AG04449 (cell line): ENCODE data around the gene MEIOSIN.

ENCODE experiments used
- CTCF ChIA-PET: fragments of 350-600 bp; formaldehyde crosslinking; extraction: SDS; loops from one replicate; lab custom pipeline; 2021; ENCODE audit warnings: antibody characterized with exemption; lab: Yijun Ruan, JAX
- POLR2A ChIA-PET: fragments of 400-600, 350-600 bp; formaldehyde crosslinking; extraction: SDS; loops from one replicate; lab custom pipeline; 2020; ENCODE audit warnings: antibody characterized with exemption, inconsistent platforms; lab: Yijun Ruan, JAX
- DNase-seq: peaks from one replicate; pipeline ENCODE4 v3.0.0-alpha.2; 2010; ENCODE audit warnings: low read depth, low spot score
- H3K4me3 ChIP-seq: 2 replicates; pipeline ENCODE4 v1.5.1; 2011; ENCODE audit warnings: low read depth, mild to moderate bottlenecking, control low read depth, low read length
- TF ChIP-seq, protein P1 (sequence below): IDR thresholded peaks from one replicate; pipeline ENCODE4 v1.5.1; 2011; ENCODE audit warnings: mild to moderate bottlenecking, moderate library complexity, low read length, control low read depth, inconsistent platforms; ENCODE audit not compliant: insufficient read depth; ENCODE audit errors: missing control alignments

The MEIOSIN gene

GRCh38 chr19:45766296-45766868 lies 33.1 kb downstream of the MEIOSIN start:
- TF ChIP-seq, protein P1, sequence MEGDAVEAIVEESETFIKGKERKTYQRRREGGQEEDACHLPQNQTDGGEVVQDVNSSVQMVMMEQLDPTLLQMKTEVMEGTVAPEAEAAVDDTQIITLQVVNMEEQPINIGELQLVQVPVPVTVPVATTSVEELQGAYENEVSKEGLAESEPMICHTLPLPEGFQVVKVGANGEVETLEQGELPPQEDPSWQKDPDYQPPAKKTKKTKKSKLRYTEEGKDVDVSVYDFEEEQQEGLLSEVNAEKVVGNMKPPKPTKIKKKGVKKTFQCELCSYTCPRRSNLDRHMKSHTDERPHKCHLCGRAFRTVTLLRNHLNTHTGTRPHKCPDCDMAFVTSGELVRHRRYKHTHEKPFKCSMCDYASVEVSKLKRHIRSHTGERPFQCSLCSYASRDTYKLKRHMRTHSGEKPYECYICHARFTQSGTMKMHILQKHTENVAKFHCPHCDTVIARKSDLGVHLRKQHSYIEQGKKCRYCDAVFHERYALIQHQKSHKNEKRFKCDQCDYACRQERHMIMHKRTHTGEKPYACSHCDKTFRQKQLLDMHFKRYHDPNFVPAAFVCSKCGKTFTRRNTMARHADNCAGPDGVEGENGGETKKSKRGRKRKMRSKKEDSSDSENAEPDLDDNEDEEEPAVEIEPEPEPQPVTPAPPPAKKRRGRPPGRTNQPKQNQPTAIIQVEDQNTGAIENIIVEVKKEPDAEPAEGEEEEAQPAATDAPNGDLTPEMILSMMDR = no peak
- ChIA-PET CTCF (interaction anchor here (1.6 to 9.9 kb wide), 3 partner anchors 16 to 73 kb away, joined by 4 to 170 read pairs (median 30); partner anchors contain the start of genes DMPK and QPCTL), POLR2A (interaction anchor here (1.1 to 6.2 kb wide), 3 partner anchors 9 to 49 kb away, joined by 3 to 65 read pairs (median 54); partner anchors contain the start of gene DMPK)
- H3K4me3 ChIP-seq = peak overlapping the region; percentile 77
- DNase-seq = no peak

- TF ChIP-seq, protein P1 = no peak
- ChIA-PET CTCF (interaction anchor here (0.8 to 9.9 kb wide), 8 partner anchors 9 to 74 kb away, joined by 3 to 170 read pairs (median 5); partner anchors contain the start of genes DMPK and QPCTL), POLR2A (interaction anchor here (0.8 to 6.2 kb wide), 5 partner anchors 10 to 75 kb away, joined by 3 to 65 read pairs (median 4); partner anchors contain the start of genes DMPK and QPCTL)
- no peak for DNase-seq
- peak overlapping the region; percentile 77 for H3K4me3 ChIP-seq
Observed at GRCh38 chr19:45766869-45767346, 33.7 kb downstream of the MEIOSIN start.

GRCh38 chr19:45767410-45767880 lies 34.2 kb downstream of the MEIOSIN start:
- POLR2A ChIA-PET = interaction anchor here (0.8 to 6.2 kb wide), 5 partner anchors 10 to 75 kb away, joined by 3 to 65 read pairs (median 4); partner anchors contain the start of genes DMPK and QPCTL
- DNase-seq = peak; percentile 45
- TF ChIP-seq, protein P1 = no peak
- peak overlapping the region; percentile 77 for H3K4me3 ChIP-seq
- CTCF ChIA-PET = interaction anchor here (0.7 to 9.9 kb wide), 10 partner anchors 9 to 74 kb away, joined by 3 to 170 read pairs (median 4); partner anchors contain the start of genes DMPK and QPCTL

GRCh38 chr19:45767881-45768654 lies 34.8 kb downstream of the MEIOSIN start:
- ChIA-PET CTCF (interaction anchor here (0.7 to 9.9 kb wide), 14 partner anchors 10 to 75 kb away, joined by 3 to 170 read pairs (median 4); partner anchors contain the start of genes DMPK and QPCTL), POLR2A (interaction anchor here (0.8 to 6.2 kb wide), 7 partner anchors 14 to 76 kb away, joined by 3 to 65 read pairs (median 15); partner anchors contain the start of genes DMPK, QPCTL and SNRPD2)
- peak overlapping the region; percentile 77 for H3K4me3 ChIP-seq
- no peak for DNase-seq
- TF ChIP-seq, protein P1 = no peak

GRCh38 chr19:45768655-45768983 lies 35.4 kb downstream of the MEIOSIN start:
- CTCF ChIA-PET = interaction anchor here (0.7 to 9.9 kb wide), 16 partner anchors 10 to 78 kb away, joined by 3 to 170 read pairs (median 4); partner anchors contain the start of genes DMPK and QPCTL
- no peak for DNase-seq
- TF ChIP-seq, protein P1 = no peak
- peak overlapping the region; percentile 77 for H3K4me3 ChIP-seq
- POLR2A ChIA-PET = interaction anchor here (0.8 to 6.2 kb wide), 9 partner anchors 13 to 76 kb away, joined by 4 to 65 read pairs (median 15); partner anchors contain the start of genes DMPK, DMWD, FBXO46 and QPCTL
